HAP-1 (cell line): ENCODE measurements around the gene INSYN1.

Experiments used
- DNase-seq, 2 experiments: peaks; one replicate each; pipeline ENCODE4 v3.0.0-alpha.2; 2016 to 2020; ENCODE audit warnings: low spot score in 2 of 2
- H3K27me3 ChIP-seq: fragments of 250-450 bp; sonication (Bioruptor Pico); 2 replicates; pipeline ENCODE4 v1.5.1; 2020; ENCODE audit warnings: low read depth, mild to moderate bottlenecking, moderate library complexity
- H3K36me3 ChIP-seq: fragments of 250-450 bp; sonication (Bioruptor Pico); replicated peaks from 2 replicates; pipeline ENCODE4 v1.5.1; 2020; ENCODE audit warnings: mild to moderate bottlenecking
- H3K4me1 ChIP-seq: fragments of 250-450 bp; sonication (Bioruptor Pico); 2 replicates; pipeline ENCODE4 v1.5.1; 2020; ENCODE audit warnings: mild to moderate bottlenecking
- H3K4me3 ChIP-seq: fragments of 250-450 bp; sonication (Bioruptor Pico); 2 replicates; pipeline ENCODE4 v1.5.1; 2020; ENCODE audit warnings: mild to moderate bottlenecking, moderate library complexity
- H3K9me3 ChIP-seq: fragments of 250-450 bp; sonication (Bioruptor Pico); 2 replicates; pipeline ENCODE4 v1.5.1; 2020; ENCODE audit warnings: mild to moderate bottlenecking, moderate library complexity
- in situ Hi-C: fragments of 300-500 bp; cut with MboI; formaldehyde crosslinking; loops from 3 replicates; pipeline ENCODE4 v1.14.3; 2020; ENCODE audit warnings: low sequenced_read_pairs, inconsistent platforms, mixed read lengths

Gene INSYN1

DNA sequence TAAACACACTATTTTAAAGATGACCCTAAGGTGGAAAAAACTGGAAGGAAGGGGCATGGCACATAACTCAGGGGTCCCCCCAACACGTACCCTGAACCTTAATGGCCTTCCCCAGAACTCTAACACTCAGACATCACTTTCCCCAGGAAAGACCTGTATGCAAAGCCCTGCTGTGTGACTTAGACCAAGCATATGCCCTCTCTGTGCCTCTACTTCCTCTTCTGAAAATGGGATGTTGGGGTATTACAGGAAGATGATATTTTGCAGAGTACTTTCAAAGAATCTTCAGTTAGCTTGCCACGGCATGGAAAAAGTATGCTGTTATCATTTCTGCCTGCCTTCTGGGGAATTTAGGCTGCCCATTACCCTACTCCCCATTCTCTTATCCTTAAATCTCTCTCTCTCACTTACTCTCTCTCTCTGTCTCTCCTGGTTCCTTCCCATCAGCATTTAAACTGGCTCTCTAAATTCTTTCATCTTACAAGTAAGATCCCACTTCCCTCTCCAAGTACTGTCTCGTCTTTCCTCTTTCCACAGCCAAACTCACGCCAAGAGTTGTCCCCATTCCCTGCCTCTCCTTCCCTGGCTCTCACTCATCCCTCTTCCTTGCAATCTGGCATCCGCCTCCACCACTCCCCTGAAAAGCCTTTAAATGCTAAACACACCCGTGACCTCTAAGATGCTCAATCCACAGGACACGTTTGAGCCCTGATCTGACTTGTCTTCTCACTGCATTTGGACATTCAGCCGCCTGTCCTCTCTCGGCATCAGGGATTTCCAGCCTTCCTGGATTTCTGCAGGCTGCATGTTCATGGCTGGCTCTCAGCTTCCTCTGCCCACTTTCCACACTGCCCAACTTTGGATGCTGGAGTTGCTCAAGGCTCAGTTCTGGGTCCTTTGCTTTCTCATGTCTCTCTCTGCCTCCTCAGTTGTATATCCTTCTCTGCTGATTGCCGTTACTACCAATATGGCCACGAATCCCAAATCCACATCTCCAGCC lies 7.5 kb upstream of the INSYN1 start:
- Histone ChIP-seq H3K9me3 (no peaks in the 10 kb centered on the region), H3K4me3 (no peak overlapping the region), H3K36me3 (no peaks in the 10 kb centered on the region), H3K27me3 (peaks cover 72% of the 10 kb centered on the region), H3K4me1 (peaks cover 3% of the 10 kb centered on the region; the same call in 1 of the 2 replicates)
- DNase-seq = no peak
- in situ Hi-C loops = no loop called here

DNA sequence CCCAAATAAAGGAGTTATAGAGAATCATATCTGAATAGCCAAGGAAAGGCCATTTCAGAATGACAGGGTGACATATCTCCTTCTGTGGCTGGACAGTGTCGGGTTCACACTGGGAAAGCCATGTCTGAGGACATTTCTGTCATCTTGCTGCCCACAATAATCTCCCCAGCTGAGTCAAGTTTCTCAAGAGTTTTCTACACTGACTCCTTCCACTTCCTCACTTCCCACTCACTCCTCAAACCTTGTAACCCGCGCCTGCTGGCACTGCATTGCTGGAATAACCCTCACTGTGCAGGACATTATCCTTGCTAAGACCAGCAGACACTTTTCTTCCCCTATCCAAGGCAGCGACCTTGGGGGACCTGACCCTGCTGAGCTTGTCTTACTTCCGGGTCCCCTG lies 5.3 kb upstream of the INSYN1 start:
- Histone ChIP-seq H3K4me3 (no peak overlapping the region), H3K4me1 (peaks cover 3% of the 10 kb centered on the region; the same call in 1 of the 2 replicates), H3K27me3 (peaks cover 50% of the 10 kb centered on the region), H3K36me3 (no peaks in the 10 kb centered on the region), H3K9me3 (no peaks in the 10 kb centered on the region)
- in situ Hi-C loops = no loop called here
- no peak for DNase-seq

DNA sequence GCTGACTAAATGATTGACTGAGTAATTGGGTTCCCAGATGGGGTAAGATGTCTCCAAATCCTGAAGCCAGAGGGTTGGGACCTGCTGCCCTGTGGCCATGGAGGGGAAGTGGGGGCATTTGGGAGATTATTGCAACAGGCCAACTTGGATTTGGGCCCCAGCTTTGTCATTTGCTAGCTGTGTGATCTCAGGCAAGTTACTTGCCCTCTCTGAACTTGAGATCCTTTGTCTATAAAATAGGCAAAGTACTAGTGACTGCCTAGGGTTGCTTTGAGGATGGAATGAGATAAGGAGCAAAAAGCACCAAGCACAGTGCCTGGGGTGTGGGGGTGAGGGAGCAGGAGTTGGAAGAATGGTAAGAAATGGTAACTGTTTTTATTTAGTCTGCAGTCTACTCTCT lies 4.4 kb upstream of the INSYN1 start:
- Histone ChIP-seq H3K27me3 (peaks cover 44% of the 10 kb centered on the region), H3K4me3 (no peak overlapping the region), H3K36me3 (no peaks in the 10 kb centered on the region), H3K4me1 (peaks cover 5% of the 10 kb centered on the region; the same call in 1 of the 2 replicates), H3K9me3 (no peaks in the 10 kb centered on the region)
- DNase-seq = no peak
- in situ Hi-C loops = no loop called here

DNA sequence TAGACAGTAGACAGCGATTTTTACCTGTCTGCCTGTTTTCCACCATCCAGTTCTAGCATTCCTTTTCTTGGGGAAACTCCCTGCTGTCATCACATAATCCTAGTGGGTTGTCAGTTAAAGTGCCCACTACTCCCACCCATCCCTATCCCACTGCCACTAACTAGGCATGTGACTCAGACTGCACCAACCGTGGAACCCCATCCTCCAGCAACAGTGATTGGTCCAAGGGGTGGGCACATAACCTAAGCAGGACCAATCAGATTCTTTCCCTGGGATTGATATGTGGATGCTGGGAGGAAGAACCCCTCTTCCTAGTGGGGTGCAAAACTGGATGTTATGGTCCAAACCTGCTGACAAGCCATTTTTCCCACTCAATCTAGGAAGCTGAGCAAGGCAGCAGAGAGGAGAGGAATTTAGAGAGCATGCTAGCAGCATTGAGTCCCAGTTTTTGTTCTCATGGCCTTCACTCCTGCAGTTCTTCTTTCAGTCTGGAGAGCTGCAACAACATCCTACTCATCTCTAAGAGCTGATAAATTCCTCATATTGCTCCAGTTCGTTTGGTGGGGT lies 3.9 kb upstream of the INSYN1 start:
- Histone ChIP-seq H3K9me3 (no peaks in the 10 kb centered on the region), H3K4me3 (no peak overlapping the region), H3K36me3 (no peaks in the 10 kb centered on the region), H3K4me1 (peaks cover 5% of the 10 kb centered on the region; the same call in 1 of the 2 replicates), H3K27me3 (peaks cover 40% of the 10 kb centered on the region)
- in situ Hi-C loops = no loop called here
- no peak for DNase-seq

DNA sequence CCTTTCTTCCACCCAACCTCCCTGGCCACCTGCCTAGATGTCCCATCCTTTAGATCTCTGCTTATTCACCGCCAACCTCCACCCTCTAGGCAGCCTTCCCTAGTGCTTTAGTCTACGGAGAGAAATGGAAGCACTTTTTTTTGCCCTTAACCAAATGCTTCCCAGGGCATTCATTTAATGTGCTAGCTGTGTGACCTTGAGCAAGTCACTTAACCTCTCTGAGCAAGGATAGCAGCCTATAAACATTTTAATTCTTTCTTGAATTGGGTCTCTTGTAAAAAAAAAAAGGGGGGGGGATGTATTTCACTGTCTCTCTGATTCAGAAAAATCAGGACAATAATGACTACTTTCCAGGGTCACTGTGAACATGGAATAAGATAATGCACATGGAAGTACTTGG lies 3.2 kb upstream of the INSYN1 start:
- Histone ChIP-seq H3K27me3 (peaks cover 34% of the 10 kb centered on the region), H3K4me1 (peaks cover 7% of the 10 kb centered on the region; the same call in 1 of the 2 replicates), H3K4me3 (no peak overlapping the region), H3K9me3 (no peaks in the 10 kb centered on the region), H3K36me3 (no peaks in the 10 kb centered on the region)
- no peak for DNase-seq
- in situ Hi-C loops = no loop called here

DNA sequence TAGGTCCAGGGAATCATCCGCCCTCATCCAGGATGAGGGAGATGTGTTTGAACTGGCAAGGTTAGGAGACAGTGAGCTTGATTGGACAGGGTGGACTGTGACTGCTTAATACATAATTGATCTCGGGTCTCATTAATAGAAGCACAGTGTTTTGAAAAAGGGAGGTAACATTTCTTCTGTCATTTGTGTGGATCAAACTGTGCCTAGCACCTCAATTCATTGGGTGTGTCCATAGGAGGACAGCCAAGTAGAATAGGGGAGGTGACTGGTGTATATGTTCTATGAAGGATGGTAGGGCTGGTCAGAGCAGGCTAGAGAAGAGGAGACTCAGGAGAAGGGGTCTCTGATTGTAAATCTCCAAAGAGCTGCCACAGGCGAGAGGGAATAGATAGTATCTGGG lies 2.8 kb upstream of the INSYN1 start:
- peaks cover 30% of the 10 kb centered on the region for H3K27me3 ChIP-seq
- H3K4me3 ChIP-seq = no peak overlapping the region
- no peaks in the 10 kb centered on the region for H3K36me3 ChIP-seq
- no peak for DNase-seq
- H3K4me1 ChIP-seq = peaks cover 8% of the 10 kb centered on the region; the same call in 1 of the 2 replicates
- H3K9me3 ChIP-seq = no peaks in the 10 kb centered on the region
- in situ Hi-C loops = no loop called here

DNA sequence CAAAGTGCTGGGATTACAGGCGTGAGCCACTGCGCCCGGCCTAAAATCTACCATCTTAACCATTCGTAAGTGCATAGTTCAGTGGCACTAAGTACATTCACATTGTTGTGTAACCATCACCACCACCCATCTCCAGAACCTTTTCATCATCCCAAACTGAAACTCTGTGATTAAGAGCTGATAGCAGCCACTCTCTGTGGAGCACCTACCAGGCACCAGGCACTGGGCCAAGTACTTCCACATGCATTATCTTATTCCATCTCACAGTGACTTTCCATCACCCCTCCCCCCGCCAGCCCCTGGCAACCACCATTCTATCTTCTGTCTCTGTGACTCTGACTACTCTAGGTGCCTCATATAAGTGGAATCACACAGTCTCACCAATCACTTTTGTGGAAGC lies 2.3 kb upstream of the INSYN1 start:
- no peaks in the 10 kb centered on the region for H3K36me3 ChIP-seq

DNA sequence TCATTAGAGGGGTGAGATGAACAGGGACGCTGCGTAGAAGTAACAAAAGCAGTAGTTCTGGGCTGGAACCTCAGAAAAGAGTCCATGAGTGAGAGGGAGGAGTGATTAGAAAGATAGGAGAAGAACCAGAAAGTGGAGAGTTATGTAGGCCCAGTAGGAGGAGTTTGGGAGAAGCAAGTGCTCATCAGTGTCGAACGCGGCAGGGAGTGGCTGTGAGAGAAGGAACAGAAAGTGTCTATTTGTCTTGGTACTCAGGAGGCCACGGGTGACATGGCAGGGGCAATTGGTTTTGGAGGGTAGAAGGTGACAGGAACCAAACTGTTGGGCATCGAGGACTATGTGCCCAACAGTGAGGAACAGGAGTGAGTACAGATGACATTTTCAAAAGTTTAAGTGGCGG lies 1.3 kb upstream of the INSYN1 start:
- peaks cover 8% of the 10 kb centered on the region; the same call in 1 of the 2 replicates for H3K4me1 ChIP-seq
- in situ Hi-C loops = no loop called here
- no peak overlapping the region for H3K4me3 ChIP-seq
- no peaks in the 10 kb centered on the region for H3K9me3 ChIP-seq
- peaks cover 15% of the 10 kb centered on the region for H3K27me3 ChIP-seq
- DNase-seq = no peak
- no peaks in the 10 kb centered on the region for H3K36me3 ChIP-seq

More for the DNA sequence above, 2.3 kb upstream of the INSYN1 start:
- no peak for DNase-seq
- no peak overlapping the region for H3K4me3 ChIP-seq
- H3K9me3 ChIP-seq = no peaks in the 10 kb centered on the region
- peaks cover 8% of the 10 kb centered on the region; the same call in 1 of the 2 replicates for H3K4me1 ChIP-seq
- in situ Hi-C loops = no loop called here
- peaks cover 25% of the 10 kb centered on the region for H3K27me3 ChIP-seq

DNA sequence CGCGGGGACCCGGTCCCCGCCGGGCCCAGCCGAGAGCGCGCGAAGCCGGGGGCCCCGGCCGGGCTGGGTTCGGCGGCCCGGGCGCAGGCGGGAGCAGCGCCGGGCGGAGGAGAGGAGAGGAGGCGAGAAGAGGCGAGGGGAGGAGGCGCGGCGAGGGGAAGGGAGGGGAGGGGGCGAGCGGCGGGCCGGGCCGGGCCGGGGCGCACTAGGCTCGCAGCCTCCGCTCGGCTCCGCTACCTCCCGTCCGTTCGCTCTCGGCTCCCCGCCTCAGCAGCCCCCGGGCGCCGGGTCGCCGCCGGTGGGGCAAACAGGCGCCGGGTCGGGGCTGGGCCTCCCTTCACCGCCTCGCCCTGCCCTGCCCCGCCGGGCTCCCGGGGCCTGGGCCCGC lies 351 bp downstream of the INSYN1 start:
- DNase-seq = peak; percentile 24 to 73

DNA sequence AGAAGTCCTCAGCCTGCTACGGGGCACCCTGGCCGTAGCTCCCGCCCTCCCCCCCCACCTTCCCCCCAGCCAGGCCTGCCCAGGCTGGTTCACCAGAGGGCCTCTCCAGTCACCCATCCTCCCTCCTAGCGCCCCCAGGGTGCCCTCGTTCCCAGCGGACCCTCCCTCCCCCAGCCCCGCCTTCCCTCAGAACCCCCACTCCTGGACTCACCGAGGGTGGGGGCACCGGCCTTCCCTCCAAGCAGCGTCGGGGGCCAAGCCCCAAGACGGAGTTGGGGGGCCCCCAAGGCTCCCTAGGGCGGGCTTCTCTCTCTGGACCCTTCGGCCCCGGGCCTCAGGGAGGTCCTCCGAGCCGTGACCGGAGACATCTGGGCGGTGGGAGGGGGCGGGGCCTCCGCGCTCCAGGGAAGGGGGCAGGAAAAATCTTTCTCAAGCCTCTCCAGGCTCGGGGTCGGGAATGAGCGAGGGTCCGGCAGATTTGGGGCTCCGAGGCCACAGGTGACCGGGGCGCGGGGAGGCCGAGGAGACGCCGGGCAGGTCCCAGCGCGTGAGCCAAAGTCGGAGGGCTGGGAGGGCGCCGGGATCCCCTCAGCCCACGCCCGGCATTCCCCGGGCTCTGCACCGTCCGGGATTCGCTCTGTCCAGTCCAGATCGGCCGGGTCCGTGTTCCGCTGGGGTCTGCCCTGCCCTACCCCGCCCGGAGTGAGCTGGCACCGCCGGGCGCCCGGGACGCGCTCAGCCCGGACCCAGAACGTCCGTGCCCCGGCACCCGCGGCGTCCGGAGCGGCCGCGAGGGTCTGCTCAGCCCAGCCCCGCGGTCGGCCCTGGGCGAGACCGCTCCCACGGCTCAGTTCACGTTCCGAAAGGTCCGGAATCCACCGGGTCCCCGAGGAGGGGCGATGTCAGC lies 999 bp downstream of the INSYN1 start:
- DNase-seq = peak in 1 of 2 experiments; percentile 72
- H3K9me3 ChIP-seq = no peaks in the 10 kb centered on the region
- H3K36me3 ChIP-seq = no peaks in the 10 kb centered on the region
- H3K4me3 ChIP-seq = peak overlapping the region; percentile 60
- H3K4me1 ChIP-seq = peaks cover 5% of the 10 kb centered on the region; the same call in 1 of the 2 replicates
- in situ Hi-C loops = no loop called here
- no peaks in the 10 kb centered on the region; the same call in 1 of the 2 replicates for H3K27me3 ChIP-seq

More for the DNA sequence above, 351 bp downstream of the INSYN1 start:
- Histone ChIP-seq H3K27me3 (0 out of 2 replicates have a peak, but pooled peaks cover under 1% of the 10 kb centered on the region), H3K4me3 (peak overlapping the region; percentile 60), H3K9me3 (no peaks in the 10 kb centered on the region), H3K4me1 (peaks cover 5% of the 10 kb centered on the region; the same call in 1 of the 2 replicates), H3K36me3 (no peaks in the 10 kb centered on the region)
- in situ Hi-C loops = no loop called here

DNA sequence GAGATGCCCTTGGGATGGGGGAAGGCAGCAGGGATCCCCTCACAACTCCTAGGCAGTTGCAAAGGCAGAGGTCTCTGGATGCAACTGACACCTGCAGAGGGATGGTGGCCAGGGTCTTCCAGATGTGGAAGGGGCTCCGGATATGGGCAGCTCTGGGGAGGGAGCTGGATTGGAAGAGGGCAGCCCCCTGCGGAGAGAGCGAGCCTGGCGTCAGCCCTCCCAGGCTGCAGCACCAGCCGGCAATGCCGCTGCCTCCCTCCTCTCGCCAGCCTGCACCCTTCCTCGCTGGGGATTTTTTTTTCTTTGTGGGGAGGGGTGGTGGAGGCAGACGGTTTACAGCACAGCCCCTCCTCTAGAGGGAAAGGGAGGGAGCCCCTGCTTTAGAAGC lies 1.6 kb downstream of the INSYN1 start:
- Histone ChIP-seq H3K27me3 (peaks cover 5% of the 10 kb centered on the region), H3K36me3 (no peaks in the 10 kb centered on the region), H3K4me3 (peak overlapping the region; percentile 60), H3K9me3 (no peaks in the 10 kb centered on the region), H3K4me1 (peaks cover 5% of the 10 kb centered on the region; the same call in 1 of the 2 replicates)
- in situ Hi-C loops = no loop called here
- DNase-seq = no peak

DNA sequence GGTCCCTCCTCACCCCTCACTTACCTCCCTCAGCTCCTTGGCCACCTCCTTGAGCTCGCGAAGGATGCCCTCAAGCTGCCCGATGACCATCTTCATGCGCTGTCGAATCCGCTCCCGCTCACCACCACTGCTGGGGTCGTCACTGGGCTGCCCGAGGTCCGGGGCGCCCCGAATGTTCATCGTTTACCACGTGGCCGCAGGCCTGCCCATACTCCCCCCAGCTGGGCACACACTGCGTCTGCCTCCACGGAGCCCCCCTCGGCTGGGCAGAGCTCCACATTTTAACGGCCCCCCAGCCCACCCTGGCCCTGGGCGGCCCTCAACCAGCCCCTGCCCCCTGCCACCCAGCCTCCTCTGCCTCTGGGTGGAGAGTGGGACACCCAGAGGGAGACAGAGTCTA lies 2.2 kb downstream of the INSYN1 start:
- no peaks in the 10 kb centered on the region for H3K9me3 ChIP-seq
- H3K4me3 ChIP-seq = no peak overlapping the region
- in situ Hi-C loops = no loop called here
- peaks cover 5% of the 10 kb centered on the region for H3K27me3 ChIP-seq
- no peaks in the 10 kb centered on the region for H3K36me3 ChIP-seq
- H3K4me1 ChIP-seq = peaks cover 5% of the 10 kb centered on the region; the same call in 1 of the 2 replicates
- no peak for DNase-seq

DNA sequence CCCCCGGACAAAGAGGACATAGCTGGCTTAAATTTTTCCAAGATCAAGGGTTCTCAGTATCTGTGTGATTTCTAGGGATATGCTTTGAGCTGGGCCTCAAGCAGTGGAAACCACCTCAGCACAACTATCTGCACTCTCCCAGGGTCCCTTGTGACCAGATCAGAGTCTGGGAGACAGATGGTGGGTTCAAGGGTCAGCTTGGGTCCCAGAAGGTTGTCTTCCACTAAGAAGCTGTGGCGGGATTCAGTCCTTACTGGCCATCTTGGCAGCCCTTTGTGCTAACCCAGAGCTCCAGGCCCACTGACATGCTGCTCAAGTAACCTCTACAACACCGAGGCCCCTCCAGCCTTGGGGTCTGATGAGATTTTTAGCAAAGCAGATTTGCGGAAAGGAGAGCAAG lies 2.7 kb downstream of the INSYN1 start:
- DNase-seq = no peak
- peaks cover 5% of the 10 kb centered on the region; the same call in 1 of the 2 replicates for H3K4me1 ChIP-seq
- in situ Hi-C loops = no loop called here
- no peaks in the 10 kb centered on the region for H3K9me3 ChIP-seq
- peaks cover 5% of the 10 kb centered on the region for H3K27me3 ChIP-seq
- no peak overlapping the region for H3K4me3 ChIP-seq
- no peaks in the 10 kb centered on the region for H3K36me3 ChIP-seq
